CD4-positive, alpha-beta T cell (primary cell): ENCODE results near the gene TULP3. TPM values are rescaled to one million over a fixed set of nuclear protein-coding genes. Genes with fewer than 3 reads are reported as not detected.

Experiments
- ATAC-seq: fragments of 200-7000 bp; cut with Tn5 transposase; one replicate; pipeline ENCODE4 v1.10.0; 2022; ENCODE audit warnings: mild to moderate bottlenecking; ENCODE audit not compliant: poor library complexity
- CTCF ChIA-PET: fragments of 350-600 bp; sonication (Branson Sonifier 250); formaldehyde crosslinking; loops from one replicate; lab custom pipeline; 2021; ENCODE audit warnings: antibody characterized with exemption, inconsistent platforms; lab: Charles Lee
- POLR2A ChIA-PET: fragments of 350-600 bp; sonication (Branson Sonifier 250); formaldehyde crosslinking; loops from one replicate; lab custom pipeline; 2021; ENCODE audit warnings: antibody characterized with exemption, inconsistent platforms; lab: Charles Lee
- DNase-seq, 14 experiments: peaks; one replicate each; pipeline ENCODE4 v3.0.0-alpha.2; 2013 to 2020; ENCODE audit warnings: mixed read lengths in 2 of 14
- H3K27ac ChIP-seq, 2 donors: one replicate each; pipeline versions ENCODE4 v1.5.1 to v1.7.0; 2013; ENCODE audit warnings: low read length in 2 of 2, low read depth in 1 of 2, mild to moderate bottlenecking in 1 of 2
- H3K27me3 ChIP-seq, 2 experiments: 1 replicate in 1 of 2; 2 replicates in 1 of 2; pipeline versions ENCODE4 v1.6.1 to v1.7.0; 2013; ENCODE audit warnings: low read length in 2 of 2, control low read depth in 1 of 2, mild to moderate bottlenecking in 1 of 2, moderate library complexity in 1 of 2; ENCODE audit not compliant: insufficient read depth in 2 of 2, control insufficient read depth in 1 of 2
- H3K36me3 ChIP-seq: one replicate; pipeline ENCODE4 v1.6.1; 2013; ENCODE audit warnings: low read length, control low read depth; ENCODE audit not compliant: insufficient read depth
- H3K4me1 ChIP-seq: one replicate; pipeline ENCODE4 v1.6.1; 2013; ENCODE audit warnings: low read length, control low read depth; ENCODE audit not compliant: insufficient read depth
- H3K4me3 ChIP-seq: one replicate; pipeline ENCODE4 v1.5.1; 2013; ENCODE audit warnings: mild to moderate bottlenecking, low read length, moderate library complexity
- H3K9me3 ChIP-seq, 2 experiments: 1 replicate in 1 of 2; 2 replicates in 1 of 2; pipeline versions ENCODE4 v1.6.1 to v1.7.0; 2013; ENCODE audit warnings: low read length in 2 of 2, mild to moderate bottlenecking in 2 of 2, control low read depth in 1 of 2, moderate library complexity in 1 of 2; ENCODE audit not compliant: control insufficient read depth in 1 of 2, insufficient read depth in 1 of 2
- H3K27ac Mint-ChIP-seq: one replicate; pipeline ENCODE4 v1.8.0; 2020; ENCODE audit warnings: mixed read lengths
- H3K27me3 Mint-ChIP-seq: one replicate; pipeline ENCODE4 v1.8.0; 2021; ENCODE audit warnings: mixed read lengths
- H3K36me3 Mint-ChIP-seq: one replicate; pipeline ENCODE4 v1.8.0; 2021; ENCODE audit warnings: low read depth, mixed read lengths
- H3K4me1 Mint-ChIP-seq: one replicate; pipeline ENCODE4 v1.8.0; 2021; ENCODE audit warnings: low read depth, mixed read lengths
- H3K4me3 Mint-ChIP-seq: one replicate; pipeline ENCODE4 v1.8.0; 2020; ENCODE audit warnings: mild to moderate bottlenecking, mixed read lengths
- H3K9me3 Mint-ChIP-seq: one replicate; pipeline ENCODE4 v1.8.0; 2020; ENCODE audit warnings: mixed read lengths
- intact Hi-C, 2 experiments: fragments of 100-400 bp; cut with DNase I in 1 of 2; cut with micrococcal nuclease in 1 of 2; formaldehyde crosslinking; loops; one replicate each; pipeline versions ENCODE4 v1.15.1 to v1.9.0; 2023 to 2025; cut with DNase I, micrococcal nuclease
- total RNA-seq, 174 experiments: library from RNA in 2 of 174; stranded (reverse) in 2 of 174; gene quantifications; one replicate each; pipeline ENCODE4 v1.2.3 and lab custom pipeline; 2021 to 2026
- TF ChIP-seq, protein P1 (sequence below): fragments of 200-600 bp; IDR thresholded peaks from one replicate; pipeline ENCODE4 v1.8.0; 2022; ENCODE audit warnings: antibody characterized with exemption, mild to moderate bottlenecking

Gene TULP3
- total RNA-seq, 2 experiments from 2014 or later = 4.2 to 5.5 TPM

DNA sequence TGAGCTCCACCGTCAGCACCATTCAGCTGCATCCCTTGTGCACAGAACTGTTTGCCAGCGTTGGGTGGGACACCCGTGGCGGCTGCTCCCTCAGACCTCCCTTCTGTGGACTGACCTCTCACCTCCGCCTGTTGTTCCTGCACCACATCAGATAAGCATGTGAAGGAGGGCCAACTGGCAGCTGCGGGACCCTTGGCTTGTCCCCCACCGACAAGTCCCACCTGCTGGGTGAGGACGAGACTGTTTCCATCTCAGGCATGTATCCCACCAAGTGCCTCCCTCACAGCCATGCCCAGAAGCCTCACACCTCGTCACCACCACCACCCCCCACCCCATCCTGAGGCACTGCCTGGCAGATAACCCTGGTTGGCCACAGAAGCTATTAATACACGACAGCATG is 49.9 kb downstream of the TULP3 start:
- no peak overlapping the region for H3K27ac ChIP-seq
- CTCF ChIA-PET = no interaction called here
- Mint-ChIP-seq H3K36me3 (peaks cover 26% of the 10 kb centered on the region), H3K9me3 (no peaks in the 10 kb centered on the region), H3K27ac (no peak overlapping the region), H3K4me3 (no peak overlapping the region), H3K27me3 (no peaks in the 10 kb centered on the region), H3K4me1 (no peaks in the 10 kb centered on the region)
- intact Hi-C loops = loop anchor here in 1 of 2 experiments (5.0 kb wide), 1 partner anchor 88 kb away; no protein-coding TSS in a partner anchor
- DNase-seq = no peak
- H3K4me3 ChIP-seq = no peak overlapping the region
- no peaks in the 10 kb centered on the region for H3K27me3 ChIP-seq
- H3K4me1 ChIP-seq = peaks cover 3% of the 10 kb centered on the region
- TF ChIP-seq, protein P1, sequence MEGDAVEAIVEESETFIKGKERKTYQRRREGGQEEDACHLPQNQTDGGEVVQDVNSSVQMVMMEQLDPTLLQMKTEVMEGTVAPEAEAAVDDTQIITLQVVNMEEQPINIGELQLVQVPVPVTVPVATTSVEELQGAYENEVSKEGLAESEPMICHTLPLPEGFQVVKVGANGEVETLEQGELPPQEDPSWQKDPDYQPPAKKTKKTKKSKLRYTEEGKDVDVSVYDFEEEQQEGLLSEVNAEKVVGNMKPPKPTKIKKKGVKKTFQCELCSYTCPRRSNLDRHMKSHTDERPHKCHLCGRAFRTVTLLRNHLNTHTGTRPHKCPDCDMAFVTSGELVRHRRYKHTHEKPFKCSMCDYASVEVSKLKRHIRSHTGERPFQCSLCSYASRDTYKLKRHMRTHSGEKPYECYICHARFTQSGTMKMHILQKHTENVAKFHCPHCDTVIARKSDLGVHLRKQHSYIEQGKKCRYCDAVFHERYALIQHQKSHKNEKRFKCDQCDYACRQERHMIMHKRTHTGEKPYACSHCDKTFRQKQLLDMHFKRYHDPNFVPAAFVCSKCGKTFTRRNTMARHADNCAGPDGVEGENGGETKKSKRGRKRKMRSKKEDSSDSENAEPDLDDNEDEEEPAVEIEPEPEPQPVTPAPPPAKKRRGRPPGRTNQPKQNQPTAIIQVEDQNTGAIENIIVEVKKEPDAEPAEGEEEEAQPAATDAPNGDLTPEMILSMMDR = no peak
- no peak for ATAC-seq
- POLR2A ChIA-PET = no interaction called here
- H3K36me3 ChIP-seq = peaks cover 13% of the 10 kb centered on the region
- no peaks in the 10 kb centered on the region for H3K9me3 ChIP-seq

DNA sequence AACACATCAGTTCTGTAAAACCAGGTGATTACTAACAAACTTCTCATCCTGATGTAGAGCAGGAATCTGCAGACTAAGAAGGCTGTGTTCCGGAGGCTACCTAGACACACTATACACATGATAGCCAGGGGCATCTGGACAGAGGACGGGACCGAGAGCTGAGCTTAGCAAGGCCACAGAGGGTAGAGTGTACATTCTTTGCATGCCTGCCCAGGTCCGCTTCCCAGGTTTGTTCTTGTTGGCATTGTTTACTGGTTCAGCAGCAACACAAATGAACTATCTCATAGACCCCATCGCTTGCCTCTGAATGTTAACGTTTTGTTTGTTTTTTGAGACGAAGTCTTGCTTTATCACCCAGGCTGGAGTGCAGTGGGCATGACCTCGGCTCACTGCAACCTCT is 50.8 kb downstream of the TULP3 start:
- Mint-ChIP-seq H3K36me3 (peaks cover 24% of the 10 kb centered on the region), H3K9me3 (no peaks in the 10 kb centered on the region), H3K4me3 (no peak overlapping the region), H3K4me1 (no peaks in the 10 kb centered on the region), H3K27me3 (no peaks in the 10 kb centered on the region), H3K27ac (no peak overlapping the region)
- POLR2A ChIA-PET = no interaction called here
- no peak overlapping the region for H3K4me3 ChIP-seq
- TF ChIP-seq, protein P1 = no peak
- no peaks in the 10 kb centered on the region for H3K9me3 ChIP-seq
- no peak overlapping the region for H3K27ac ChIP-seq
- H3K36me3 ChIP-seq = peaks cover 13% of the 10 kb centered on the region
- ATAC-seq = no peak
- CTCF ChIA-PET = no interaction called here
- peaks cover 0 to 2% of the 10 kb centered on the region in 2 experiments for H3K27me3 ChIP-seq
- H3K4me1 ChIP-seq = peaks cover 3% of the 10 kb centered on the region
- DNase-seq = no peak
- intact Hi-C loops = loop anchor here in 1 of 2 experiments (5.0 kb wide), 1 partner anchor 89 kb away; no protein-coding TSS in a partner anchor

DNA sequence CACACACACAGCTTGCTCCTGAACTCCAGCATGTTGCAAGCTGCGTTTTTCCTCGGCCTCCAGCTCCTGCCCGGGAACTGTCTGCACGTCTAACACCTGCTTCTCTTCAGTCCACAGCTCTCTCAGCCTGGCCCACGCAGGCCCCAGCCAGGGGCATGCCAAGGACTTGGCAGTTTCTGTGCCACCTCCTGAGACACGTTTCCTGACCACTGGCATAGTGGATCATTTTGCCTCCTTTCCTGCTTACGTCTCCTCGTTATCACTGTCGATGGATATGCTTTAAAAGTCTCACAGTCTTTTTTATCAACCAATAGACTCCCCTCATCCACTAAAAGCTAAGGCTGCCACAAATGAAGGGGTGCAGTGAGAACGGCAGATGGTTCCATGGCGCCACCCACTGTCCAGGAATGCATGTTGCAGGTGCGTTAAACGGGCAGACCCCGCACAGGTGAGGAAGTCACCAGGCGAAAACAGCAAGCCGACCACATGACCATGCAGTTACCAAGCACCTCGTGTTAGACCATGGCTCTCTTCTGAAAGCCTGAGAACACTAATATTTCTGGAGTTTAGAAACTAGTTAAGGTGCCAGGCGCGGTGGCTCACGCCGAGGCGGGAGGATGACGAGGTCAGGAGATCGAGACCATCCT is 53.8 kb downstream of the TULP3 start:
- no peak overlapping the region for H3K27ac ChIP-seq
- POLR2A ChIA-PET = no interaction called here
- no peak overlapping the region for H3K4me3 ChIP-seq
- H3K9me3 ChIP-seq = no peaks in the 10 kb centered on the region
- peaks cover 5% of the 10 kb centered on the region for H3K36me3 ChIP-seq
- Mint-ChIP-seq H3K27me3 (peaks cover 4% of the 10 kb centered on the region), H3K36me3 (peaks cover 9% of the 10 kb centered on the region), H3K9me3 (no peaks in the 10 kb centered on the region), H3K4me3 (no peak overlapping the region), H3K4me1 (no peaks in the 10 kb centered on the region), H3K27ac (no peak overlapping the region)
- CTCF ChIA-PET = interaction anchor here (0.6 to 1.5 kb wide), 5 partner anchors 56 to 98 kb away, joined by 3 to 7 read pairs (median 3); no protein-coding TSS in a partner anchor
- peaks cover 3% of the 10 kb centered on the region for H3K4me1 ChIP-seq
- peaks cover 0 to 4% of the 10 kb centered on the region in 2 experiments for H3K27me3 ChIP-seq
- intact Hi-C loops = loop anchor here in 1 of 2 experiments (5.0 kb wide), 1 partner anchor 92 kb away; no protein-coding TSS in a partner anchor
- DNase-seq (peak; percentile 19 to 64 (median 38)), ATAC-seq (peak; percentile 61)
- TF ChIP-seq, protein P1 = peak; percentile 51
